ENCODE data around the gene TOP2A. TPM values are rescaled to one million over a fixed set of nuclear protein-coding genes. Genes with fewer than 3 reads are reported as not detected.
"Not testable (repeated sequence)": the region's sequence is repeated elsewhere in the genome, so short reads cannot be mapped to it uniquely, and the experiment has no call there.

TOP2A gene
- total RNA-seq, 4 donors from 2014 or later: 8.1 to 45.2 (median 22.2) TPM

GRCh38 chr17:40419559-40420331, 2.0 kb upstream of the TOP2A start:
- H3K27ac ChIP-seq: no peak overlapping the region
- 63% methylated on average over 7 of the region's 11 CpGs for WGBS
- H3K27me3 ChIP-seq: no peaks in the 10 kb centered on the region
- H3K4me1 ChIP-seq: peaks cover 20% of the 10 kb centered on the region
- no peak overlapping the region for H3K4me3 ChIP-seq
- no peaks in the 10 kb centered on the region for H3K36me3 ChIP-seq
- no peak for TF ChIP-seq POLR2AphosphoS5 (IDR thresholded peaks at IDR 0.05)
- TF ChIP-seq POLR2A (IDR thresholded peaks at IDR 0.05): no peak
- no peak for TF ChIP-seq CTCF (IDR thresholded peaks at IDR 0.05)
- TF ChIP-seq EP300 (IDR thresholded peaks at IDR 0.05): no peak
- no peaks in the 10 kb centered on the region for H3K9me3 ChIP-seq
- no peak for DNase-seq (ENCODE audit: low spot score in 2 of 2)

- no peaks in the 10 kb centered on the region for H3K9me3 ChIP-seq
- no peaks in the 10 kb centered on the region for H3K27me3 ChIP-seq
- 65% methylated on average over 16 of the region's 16 CpGs for WGBS
- H3K27ac ChIP-seq: peak overlapping the region; percentile 25
- no peak for DNase-seq (ENCODE audit: low spot score in 2 of 2)
- H3K4me1 ChIP-seq: peaks cover 20% of the 10 kb centered on the region
- H3K36me3 ChIP-seq: no peaks in the 10 kb centered on the region
- peak overlapping the region; percentile 60 for H3K4me3 ChIP-seq
- no peak for TF ChIP-seq POLR2AphosphoS5 (IDR thresholded peaks at IDR 0.05)
- no peak for TF ChIP-seq EP300 (IDR thresholded peaks at IDR 0.05)
- no peak for TF ChIP-seq POLR2A (IDR thresholded peaks at IDR 0.05)
Observed at GRCh38 chr17:40418428-40418706, 671 bp upstream of the TOP2A start.

GRCh38 chr17:40417258-40417608, 463 bp downstream of the TOP2A start:
- TF ChIP-seq EP300 (IDR thresholded peaks at IDR 0.05) (no peak), CTCF (IDR thresholded peaks at IDR 0.05) (no peak)
- Histone ChIP-seq H3K36me3 (no peaks in the 10 kb centered on the region), H3K27me3 (no peaks in the 10 kb centered on the region), H3K4me1 (peaks cover 20% of the 10 kb centered on the region), H3K9me3 (no peaks in the 10 kb centered on the region), H3K4me3 (peak overlapping the region; percentile 60), H3K27ac (no peak overlapping the region)
- under 1% methylated on average over 18 of the region's 21 CpGs for WGBS
- DNase-seq (ENCODE audit: low spot score in 2 of 2): no peak

- H3K9me3 ChIP-seq: no peaks in the 10 kb centered on the region
- H3K36me3 ChIP-seq: no peaks in the 10 kb centered on the region
- DNase-seq (ENCODE audit: low spot score in 2 of 2): no peak
- no peak overlapping the region for H3K27ac ChIP-seq
- 39% methylated on average over 3 of the region's 3 CpGs for WGBS
- peak overlapping the region; percentile 60 for H3K4me3 ChIP-seq
- H3K27me3 ChIP-seq: no peaks in the 10 kb centered on the region
- TF ChIP-seq POLR2AphosphoS5 (IDR thresholded peaks at IDR 0.05) (no peak), EP300 (IDR thresholded peaks at IDR 0.05) (no peak), POLR2A (IDR thresholded peaks at IDR 0.05) (no peak), CTCF (IDR thresholded peaks at IDR 0.05) (no peak)
- peaks cover 20% of the 10 kb centered on the region for H3K4me1 ChIP-seq
Observed at GRCh38 chr17:40416671-40417070, 1.0 kb downstream of the TOP2A start.

GRCh38 chr17:40415390-40415789, 2.3 kb downstream of the TOP2A start:
- no peak overlapping the region for H3K4me3 ChIP-seq
- peaks cover 20% of the 10 kb centered on the region for H3K4me1 ChIP-seq
- DNase-seq (ENCODE audit: low spot score in 2 of 2): no peak

GRCh38 chr17:40414312-40414711, 3.4 kb downstream of the TOP2A start:
- H3K36me3 ChIP-seq; DNase-seq (ENCODE audit: low spot score in 2 of 2); H3K9me3 ChIP-seq; H3K27me3 ChIP-seq; H3K4me3 ChIP-seq; H3K27ac ChIP-seq: not testable (repeated sequence)
- H3K4me1 ChIP-seq: peaks cover 20% of the 10 kb centered on the region
- 71% methylated on average over 4 of the region's 4 CpGs for WGBS

More at GRCh38 chr17:40415390-40415789, 2.3 kb downstream of the TOP2A start:
- Histone ChIP-seq H3K27ac (no peak overlapping the region), H3K36me3 (no peaks in the 10 kb centered on the region), H3K27me3 (no peaks in the 10 kb centered on the region), H3K9me3 (no peaks in the 10 kb centered on the region)
- WGBS: 31% methylated on average over 3 of the region's 3 CpGs
- TF ChIP-seq CTCF (IDR thresholded peaks at IDR 0.05) (peak; percentile 56 to 63), EP300 (IDR thresholded peaks at IDR 0.05) (no peak)
